GM19239 (cell line): ENCODE data around the gene COX6A2.

ENCODE experiments used
- DNase-seq: peaks from one replicate; pipeline ENCODE4 v3.0.0; 2011; ENCODE audit warnings: low spot score; ENCODE audit not compliant: insufficient read length
- FAIRE-seq: peaks from 2 replicates; lab custom pipeline; 2011; peaks lifted over from hg19 to GRCh38; lab: Jason Lieb, UNC

The COX6A2 gene

GRCh38 chr16:31382485-31383161 is 45.5 kb downstream of the COX6A2 start:
- FAIRE-seq, result no peak
- peak; percentile 54 for DNase-seq

DNA sequence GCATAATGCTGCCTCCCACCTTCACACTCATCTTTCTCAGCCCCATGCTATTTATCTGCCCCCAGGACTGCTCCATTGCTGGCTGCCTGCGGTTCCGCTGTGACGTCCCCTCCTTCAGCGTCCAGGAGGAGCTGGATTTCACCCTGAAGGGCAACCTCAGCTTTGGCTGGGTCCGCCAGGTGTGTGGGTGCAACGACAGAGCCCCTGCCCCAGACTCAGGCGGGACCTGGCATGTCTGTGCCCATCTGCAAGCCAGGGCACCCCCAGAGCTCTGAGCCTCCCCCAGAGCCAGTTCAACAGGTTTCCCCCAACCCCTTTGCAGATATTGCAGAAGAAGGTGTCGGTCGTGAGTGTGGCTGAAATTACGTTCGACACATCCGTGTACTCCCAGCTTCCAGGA is 48.0 kb downstream of the COX6A2 start:
- no peak for DNase-seq
- FAIRE-seq, result no peak
